LoVo (cell line): ENCODE measurements around the gene C3orf18.

Experiments
- DNase-seq: peaks from one replicate; pipeline ENCODE4 v3.0.0-alpha.2; 2016; ENCODE audit warnings: low spot score

Gene C3orf18

DNA sequence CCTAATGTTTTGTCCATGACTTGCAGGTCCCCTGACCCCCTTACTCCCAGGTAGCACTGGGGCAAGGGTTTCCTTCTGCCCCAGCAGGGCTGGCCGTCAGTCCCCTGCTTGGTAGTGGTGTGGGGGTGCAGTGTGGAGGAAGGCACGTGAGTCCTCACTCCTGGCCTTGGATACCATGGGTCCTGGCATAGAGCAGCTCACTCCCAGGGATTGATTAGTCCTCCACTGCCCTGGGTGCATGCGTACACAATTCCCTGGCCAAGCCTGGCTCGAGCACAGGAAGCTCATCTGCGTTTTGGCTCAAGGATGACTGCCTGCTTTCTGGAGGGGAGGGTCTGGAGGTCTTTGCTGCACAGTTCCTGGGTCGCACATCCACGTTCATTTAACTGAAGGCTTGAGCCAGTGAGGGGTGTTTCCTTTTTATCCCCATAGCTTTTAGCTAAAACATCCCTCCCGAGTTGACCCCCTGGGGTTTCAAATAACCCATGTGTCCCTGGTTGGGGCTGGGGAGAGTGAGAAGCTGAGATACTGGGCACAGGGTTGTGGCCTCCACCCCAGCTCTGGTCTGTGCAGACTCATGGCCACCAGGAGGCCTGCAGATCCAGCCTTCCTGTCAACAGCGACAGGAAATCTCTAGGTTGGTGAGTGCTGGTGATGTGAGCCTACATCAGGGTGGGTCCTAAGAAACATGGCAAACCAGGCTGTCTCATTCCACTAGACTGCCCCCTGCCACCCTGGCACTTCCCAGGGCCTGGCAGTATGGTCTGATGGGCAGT is 13.3 kb upstream of the C3orf18 start:
- DNase-seq: no peak

DNA sequence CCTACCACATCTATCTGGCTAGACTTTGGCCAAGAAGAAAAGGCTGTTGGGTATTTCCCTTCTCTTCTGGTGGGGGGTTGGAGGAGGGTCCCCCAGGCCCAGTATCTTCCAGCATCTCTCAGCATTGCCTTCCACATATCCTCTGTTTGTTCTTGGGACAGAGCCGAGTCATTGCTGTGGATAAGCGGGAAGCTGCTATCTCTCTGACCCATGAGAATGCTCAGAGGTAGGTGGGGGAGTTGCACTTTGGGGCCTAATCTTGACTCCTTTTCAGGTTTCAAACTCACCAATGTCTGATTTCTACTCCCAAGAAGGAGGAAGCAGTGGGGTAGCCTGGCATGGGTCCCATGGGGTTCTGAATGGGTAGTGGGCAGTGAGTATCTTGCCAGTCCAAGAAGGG is 9.8 kb upstream of the C3orf18 start:
- DNase-seq: no peak

DNA sequence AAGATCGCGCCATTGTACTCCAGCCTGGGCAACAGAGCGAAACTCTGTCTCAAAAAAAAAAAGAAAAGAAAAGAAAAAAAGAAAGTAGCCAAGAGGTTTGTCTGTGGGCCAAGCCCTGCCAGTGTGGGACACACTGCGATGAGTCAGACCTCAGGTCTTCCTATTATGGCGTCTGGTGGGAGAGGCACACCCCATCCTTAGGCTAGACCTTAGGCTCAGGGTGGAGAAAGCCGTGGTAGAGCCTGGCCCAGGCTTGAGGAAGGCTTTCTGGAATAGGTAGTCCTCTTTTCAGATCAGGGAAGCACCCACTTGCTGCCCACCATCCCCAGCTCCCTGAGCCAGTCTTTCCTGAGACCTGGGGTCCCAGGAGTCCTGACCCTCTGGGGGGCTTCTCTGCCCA is 7.8 kb upstream of the C3orf18 start:
- no peak for DNase-seq

DNA sequence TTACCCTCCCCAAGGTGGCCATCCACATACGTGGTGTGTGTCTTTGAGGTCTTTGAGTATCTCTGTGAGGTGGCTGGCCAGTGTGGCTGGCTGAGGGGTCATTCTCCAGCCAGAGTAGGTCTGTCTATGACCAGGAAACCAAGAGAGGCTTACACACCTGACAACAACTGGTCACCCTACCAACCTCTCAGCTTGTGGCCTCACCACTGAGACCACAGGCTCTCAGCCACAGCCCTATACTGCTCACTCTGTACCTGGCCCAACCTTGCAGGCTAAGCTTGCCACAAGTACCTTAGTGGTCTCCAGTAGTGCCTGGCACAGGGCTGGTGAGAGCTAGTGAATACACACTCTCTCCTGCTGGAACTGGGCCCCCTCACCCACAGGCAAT is 6.9 kb upstream of the C3orf18 start:
- no peak for DNase-seq

DNA sequence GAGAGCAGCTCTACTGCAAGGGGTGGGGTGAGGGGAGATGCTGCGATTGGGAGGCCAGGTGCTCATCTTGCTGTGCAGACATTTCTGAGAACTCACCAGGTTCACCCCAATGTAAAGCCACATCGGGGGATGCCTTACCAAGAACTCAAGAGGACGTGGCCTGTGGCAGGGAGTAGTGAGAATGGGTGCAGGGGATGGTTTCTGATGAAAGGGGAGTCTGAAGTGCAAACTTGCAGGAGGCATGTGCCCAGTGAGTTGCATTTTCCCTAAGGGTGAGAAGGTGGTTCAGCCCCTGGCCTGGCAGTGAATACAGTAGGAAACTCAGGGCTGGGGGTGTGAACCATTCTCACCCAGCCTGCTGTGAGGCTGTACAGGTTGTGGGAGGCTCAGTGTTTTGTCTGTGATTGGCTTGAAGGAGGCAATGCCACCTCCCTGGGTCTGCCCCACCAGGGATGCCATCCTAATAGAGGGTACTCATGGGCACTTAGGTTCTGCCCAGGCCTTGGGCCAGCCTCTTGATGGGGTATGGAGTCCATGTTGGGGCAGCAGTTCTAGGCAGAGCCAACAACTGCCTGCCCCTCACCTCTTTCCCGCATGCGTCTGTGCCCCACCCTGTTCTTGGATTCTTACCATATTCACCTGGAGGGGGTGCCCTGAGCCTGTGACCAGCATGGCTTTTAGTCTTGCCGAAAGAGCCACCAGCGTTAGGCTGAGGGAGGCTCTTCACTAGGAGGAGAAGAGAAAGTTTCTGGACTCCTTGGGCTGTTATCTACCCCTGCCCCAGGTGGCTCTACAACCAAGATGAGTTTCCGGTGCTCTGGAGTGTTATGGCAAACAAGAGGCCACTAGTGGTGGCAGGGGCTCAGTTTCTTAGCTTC is 6.3 kb upstream of the C3orf18 start:
- no peak for DNase-seq

DNA sequence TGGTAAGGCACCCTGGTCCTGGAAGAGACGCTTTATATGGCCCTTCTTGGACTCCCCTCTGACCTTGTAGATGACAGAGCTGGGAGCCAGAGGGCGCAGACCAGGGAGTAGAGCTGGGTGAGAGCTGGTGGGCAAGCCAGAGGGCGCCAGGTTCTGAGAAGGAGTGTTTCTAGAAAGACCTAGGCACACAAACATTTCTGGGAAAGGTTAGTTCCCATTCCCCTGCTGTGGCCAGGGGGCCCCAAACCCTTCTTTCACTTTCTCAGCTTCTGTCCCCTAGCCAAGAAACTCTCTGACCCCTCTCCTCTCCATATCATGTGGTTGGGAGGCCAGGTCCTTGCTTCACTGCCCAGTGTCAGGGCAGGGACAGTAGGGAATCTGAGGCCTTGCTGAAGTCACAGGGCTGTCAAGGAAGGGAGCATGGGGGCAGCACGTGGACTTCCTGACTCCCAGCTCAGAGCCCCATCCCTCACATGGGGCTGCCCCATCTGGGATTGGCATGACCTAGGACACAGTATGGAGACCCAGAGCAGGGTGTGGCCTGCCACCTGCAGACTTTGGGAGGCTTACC is 5.3 kb upstream of the C3orf18 start:
- DNase-seq: no peak

DNA sequence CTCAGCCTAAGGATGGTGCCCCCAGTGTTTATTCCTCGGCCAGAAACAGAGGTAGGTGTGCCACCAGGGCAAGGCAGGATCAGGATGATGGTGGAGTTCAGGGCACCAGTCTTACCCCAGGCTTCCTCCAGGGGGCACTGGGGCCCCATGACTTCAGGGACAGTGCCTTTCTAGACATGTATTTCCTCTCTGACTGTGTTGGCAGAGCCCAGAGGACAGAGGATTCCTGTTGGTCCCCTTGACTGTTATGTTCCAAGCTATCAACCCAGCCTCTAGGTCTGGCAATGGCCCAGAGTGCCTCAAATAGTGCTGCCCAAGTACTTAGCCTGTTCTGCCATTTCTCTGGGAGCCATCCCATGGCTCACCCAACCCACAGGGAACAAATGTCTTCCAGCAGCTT is 4.6 kb upstream of the C3orf18 start:
- DNase-seq: peak; percentile 41

DNA sequence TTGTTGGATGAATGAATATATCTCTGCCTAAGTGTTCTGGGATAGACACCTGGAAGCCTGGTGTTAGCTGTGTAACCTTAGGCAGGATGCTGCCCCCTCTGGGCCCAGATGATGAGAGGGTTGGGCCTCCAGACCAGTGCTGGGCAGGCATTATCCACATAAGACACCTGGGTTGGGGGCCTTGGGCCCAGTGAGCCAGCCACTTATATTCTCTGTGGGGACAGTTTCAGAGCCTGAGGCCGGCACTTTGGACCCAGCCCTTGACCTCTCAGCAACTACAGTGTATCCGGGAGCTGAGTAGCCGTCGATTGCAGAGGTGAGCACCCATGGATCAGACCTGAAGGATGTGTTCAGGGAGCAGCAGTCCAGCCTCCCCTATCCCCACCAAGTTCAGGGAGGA is 3.9 kb upstream of the C3orf18 start:
- DNase-seq: no peak

DNA sequence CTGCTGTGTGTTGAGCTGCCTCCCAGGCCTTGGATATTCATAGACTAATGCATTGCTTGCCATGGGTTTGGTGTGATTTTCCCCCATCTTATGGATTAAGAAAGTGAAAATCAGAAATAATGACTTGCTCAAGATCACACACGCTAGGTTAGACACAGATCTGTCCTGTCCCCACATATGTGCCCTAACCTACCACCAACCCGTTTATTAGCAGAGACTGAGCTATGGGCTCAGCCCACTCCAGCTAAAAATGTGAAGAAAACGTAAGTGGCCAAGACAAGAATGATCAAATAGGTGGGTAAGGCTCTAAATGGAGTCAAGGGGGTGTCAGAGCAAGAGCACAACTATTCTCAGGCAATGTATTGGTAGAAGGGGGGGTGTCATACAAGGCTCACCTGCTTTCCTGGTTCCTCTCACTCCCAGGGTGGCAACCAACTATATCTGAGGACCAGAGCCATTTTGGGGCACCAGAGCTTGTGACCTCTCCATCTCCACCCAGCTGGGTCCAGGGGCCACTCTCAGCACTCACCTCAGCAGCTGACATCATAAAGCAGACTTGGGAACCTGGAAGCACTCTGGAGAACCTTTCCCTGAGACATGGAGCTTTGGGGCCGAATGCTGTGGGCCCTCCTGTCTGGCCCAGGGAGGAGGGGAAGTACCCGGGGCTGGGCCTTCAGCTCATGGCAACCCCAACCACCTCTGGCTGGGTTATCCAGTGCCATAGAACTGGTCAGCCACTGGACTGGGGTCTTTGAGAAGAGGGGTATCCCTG is 3.1 kb upstream of the C3orf18 start:
- no peak for DNase-seq

DNA sequence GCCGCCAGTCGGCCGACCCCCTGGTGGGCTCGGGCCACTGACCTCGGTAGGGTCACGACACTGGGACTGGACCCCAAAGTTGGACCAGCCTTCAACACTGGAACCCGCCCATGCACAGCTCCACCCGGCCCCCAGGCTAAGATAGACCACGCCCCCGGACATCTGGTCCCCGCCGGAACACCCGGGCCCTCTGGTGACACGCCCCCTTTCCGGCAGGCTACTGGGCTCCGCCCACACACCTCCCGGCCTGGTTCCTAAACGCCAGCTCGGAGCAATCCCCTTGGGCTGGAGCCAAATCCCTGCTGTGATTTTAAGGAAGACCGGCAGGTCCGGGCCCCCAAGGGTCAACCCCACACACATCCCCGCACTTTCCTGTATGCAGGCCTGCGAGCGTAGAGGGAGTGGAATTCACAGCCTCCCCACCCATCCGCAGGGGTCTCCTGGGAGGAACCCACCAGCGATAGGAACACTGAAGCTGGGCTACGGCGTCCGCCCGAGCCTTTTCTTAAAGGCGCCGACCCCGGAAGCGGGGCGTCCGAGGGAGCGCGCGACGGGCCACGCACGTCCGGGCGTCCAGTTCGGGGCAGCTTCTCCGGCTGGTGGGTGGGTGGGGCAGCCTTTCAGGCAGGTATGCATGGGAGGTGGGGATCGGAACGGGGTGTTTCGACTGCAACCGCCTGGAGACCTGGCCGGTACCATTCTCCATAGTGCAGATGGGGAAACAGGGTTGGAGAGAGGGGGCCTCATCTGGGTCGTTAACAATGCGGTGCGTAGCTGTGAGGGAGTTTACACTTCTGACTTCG is 1.6 kb upstream of the C3orf18 start, which contains the start of gene HEMK1:
HEMK1 (plus strand) TSS at position 576 of the 803 bp plus-strand sequence. CDS start 1,583 bp downstream, outside the sequence.
- peak; percentile 97 for DNase-seq

DNA sequence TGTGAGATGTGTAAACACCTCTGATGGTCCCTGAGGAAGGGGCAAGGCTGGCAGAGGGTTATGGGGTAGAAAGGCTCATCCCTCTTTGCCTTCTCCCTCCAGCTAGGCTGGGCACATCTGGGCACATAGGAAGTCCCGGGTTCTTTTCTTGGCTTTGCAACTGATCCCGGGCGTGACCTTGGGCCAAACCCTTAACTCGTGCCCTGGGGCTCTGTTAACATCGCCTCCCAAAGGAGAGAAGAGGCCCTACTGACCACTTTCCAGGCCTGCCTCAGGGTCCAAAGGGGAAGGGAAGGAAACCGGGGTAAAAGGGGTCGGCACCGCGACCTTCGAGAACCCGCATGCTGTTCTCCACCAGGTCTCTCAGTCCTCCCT is 549 bp downstream of the C3orf18 start:
- DNase-seq: no peak

DNA sequence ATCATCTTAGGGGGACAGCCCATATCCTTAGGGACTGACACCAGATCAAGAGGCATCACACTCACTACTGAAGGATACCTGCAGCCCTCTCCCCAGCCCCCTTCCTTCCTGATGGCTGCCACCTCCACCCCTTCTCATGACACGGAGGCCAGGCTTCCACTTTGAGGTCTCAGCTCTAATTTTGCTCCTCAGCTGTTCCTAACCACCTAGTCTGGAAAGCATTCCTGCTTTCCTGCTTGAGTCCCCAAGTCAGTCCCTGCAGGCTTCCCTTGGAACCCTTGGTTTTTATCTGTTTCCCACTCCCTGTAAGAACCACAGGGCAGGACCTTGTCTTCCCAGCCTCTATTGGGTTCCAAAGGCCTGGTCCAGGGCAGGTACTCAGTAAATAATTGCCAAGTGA is 3.2 kb downstream of the C3orf18 start:
- no peak for DNase-seq

DNA sequence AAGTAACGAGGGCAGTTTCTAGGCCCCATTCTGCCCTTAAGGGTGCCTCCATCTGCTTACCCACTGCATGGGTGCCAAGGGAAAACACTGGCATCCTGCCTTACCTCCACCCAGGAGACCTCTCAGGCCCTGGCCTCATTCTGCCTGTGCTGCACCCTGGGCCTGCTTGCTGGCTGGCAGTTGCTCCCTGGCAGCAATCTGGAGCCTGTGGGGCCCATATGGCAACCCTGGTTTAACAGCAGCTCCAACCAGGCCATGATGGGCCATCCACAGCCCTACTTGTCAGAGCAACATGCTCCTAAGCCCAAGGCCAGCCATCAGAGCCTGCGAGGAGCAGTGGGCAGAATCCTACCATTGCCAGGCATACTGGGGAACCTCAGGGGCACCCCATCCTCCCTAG is 3.7 kb downstream of the C3orf18 start:
- no peak for DNase-seq

DNA sequence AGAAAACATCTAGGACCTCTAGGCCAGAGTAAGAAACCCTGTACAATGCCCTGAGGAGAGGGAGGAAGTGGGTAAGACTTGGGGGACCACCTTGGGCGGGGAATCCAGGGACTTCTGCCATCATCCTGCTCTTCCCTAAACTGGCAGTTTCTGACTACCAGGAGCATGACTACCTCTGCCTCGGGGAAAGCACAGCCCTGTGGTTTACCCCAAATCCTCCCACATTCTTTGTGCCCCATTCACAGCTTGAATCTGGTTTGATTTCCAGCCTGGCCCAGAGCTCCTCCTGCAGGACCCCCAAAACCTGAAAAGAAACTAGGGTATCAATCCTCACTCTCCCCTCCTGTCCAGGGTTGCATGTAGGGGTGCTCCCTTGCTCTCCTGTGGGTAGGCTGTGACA is 4.7 kb downstream of the C3orf18 start:
- DNase-seq: no peak

DNA sequence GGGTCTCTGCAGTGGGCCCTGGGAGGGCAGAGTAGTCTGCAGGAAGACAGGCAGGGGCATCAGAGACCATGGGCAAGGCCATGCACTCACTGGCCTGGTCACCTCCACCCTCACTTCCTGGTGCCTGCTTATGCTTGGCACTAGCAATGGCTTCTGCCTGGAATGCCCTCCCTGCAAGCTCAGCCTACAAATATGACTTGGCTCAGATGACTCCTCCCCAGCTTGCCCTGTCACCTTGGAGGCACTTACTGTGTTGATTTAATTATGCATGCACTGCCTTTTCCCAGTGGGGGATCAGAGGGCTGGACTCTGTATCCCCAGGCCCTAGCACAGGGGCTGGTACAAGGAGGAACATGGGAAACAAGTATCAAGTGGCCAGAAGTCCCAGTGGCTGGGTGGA is 7.8 kb downstream of the C3orf18 start:
- no peak for DNase-seq

DNA sequence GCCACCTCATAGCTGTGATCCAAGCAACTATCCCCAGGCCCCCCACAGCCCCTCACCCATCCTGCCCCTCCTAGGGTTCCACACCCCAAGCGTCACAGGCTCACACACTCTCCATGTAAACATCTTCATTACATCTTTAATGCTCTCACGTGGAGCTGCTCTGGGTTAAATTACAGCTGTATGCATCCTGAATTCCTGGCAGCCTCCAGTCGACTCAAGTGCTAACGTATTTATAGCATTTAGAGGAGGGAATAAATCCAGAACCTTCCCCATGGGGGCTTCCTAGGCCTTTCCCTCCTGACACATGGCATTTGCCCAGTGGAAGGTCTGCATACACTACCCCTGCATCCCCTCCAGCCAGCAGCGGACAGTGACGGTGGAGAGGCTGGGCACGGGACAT is 9.6 kb downstream of the C3orf18 start:
- DNase-seq: no peak

DNA sequence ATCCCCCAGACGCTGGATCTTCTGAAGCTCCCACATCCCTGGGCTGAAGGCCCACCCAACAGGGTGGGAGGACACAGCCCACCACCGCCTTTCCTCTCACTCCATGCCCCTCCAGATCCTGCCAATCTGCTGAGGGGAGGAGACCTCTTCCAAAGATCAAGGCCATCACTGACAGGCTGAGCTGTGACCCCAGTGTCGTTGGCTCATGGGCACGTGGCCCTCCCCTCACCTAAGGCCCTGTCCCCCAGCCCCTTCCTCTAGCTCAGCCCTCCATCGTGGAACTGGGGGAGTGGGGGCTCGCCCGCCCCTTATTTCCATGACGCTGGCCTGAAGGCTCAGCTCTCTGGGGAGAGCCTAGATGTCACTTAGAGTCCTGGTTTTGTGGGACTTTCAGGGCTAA is 10.4 kb downstream of the C3orf18 start:
- DNase-seq: no peak

DNA sequence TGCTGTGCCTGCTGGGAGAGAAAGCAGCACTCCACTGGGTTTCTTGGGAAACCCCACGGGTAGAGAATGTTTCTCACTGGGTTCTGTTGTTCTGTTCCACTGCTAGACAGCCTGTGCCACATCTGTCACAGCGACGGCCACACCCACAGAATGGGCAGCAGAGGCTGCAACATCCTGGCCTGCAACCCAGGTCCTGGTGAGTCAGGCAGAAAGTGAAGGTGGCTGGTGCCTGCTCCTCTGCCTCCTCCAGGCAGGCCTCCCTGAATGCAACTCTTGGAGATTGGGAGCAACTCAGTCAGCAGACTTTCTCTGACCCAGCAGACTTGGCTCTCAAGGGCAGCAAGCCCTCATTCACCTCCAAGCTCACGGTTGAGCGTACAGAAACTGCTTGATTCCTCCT is 13.0 kb downstream of the C3orf18 start:
- no peak for DNase-seq

DNA sequence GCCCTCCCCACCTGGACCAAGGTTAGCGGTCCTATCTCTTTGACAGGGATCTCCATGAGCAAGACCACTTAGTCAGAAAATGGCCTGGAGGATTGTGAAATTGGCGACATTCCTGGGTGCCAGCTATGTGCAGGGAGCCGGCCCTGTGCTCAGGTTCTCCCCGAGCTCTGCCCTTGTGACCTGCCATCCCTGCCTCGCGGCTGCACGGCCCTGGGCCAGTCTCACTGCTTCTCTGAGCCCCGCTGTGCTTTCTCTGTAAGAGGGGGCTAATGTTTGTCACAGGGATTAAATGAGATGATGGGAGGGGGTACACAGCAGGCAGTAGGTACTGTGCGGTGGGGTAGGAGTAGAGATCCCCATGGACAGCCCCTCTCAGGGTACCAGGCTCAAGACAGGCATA is 14.9 kb downstream of the C3orf18 start:
- DNase-seq: no peak

DNA sequence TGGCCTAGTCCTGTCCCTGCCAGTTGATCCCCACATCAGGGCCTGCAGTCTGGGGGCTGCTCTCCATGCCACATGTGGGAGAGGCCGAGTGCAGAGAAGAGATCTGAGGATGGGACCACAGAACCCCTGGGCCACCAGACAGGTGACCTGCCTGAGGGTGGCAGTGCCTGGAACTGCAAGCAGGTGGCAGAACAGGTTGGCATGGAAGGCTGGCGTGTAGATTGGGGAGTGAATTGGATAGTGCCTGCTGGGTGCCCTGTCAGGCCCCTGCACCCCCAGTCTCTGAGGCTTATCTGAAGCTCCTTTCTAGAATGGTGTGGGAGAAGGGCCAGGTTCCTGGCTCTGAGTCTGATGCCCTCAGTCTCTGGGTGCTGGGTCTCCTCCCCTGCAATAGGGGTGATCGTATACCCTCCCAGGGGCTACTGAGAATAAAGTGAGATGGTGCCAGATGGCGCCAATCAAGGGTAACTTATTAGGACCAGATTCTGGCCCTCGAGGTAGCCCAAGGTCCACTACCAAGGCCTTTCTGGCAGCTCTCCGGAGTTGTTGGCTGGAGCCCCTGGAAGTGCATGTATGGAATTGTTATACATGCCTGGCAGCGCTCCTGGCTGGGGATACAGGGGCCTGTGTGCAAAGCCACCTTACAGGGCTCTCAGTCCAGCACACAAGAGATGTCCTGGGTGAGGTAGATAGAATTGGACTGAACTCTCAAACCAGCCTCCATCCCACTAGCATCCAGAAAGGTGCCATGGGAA is 15.7 kb downstream of the C3orf18 start:
- DNase-seq: no peak
